Tibial nerve (tissue), 4 donors: ENCODE results near the gene COL4A2.

ENCODE experiments used
- CTCF ChIP-seq, 5 experiments: fragments of 200-600 bp in 3 of 5; fragments of 450-650 bp in 2 of 5; sonication (generic) in 3 of 5; IDR thresholded peaks; one replicate each; pipeline ENCODE4 v1.5.1; 2016 to 2019; ENCODE audit warnings: antibody characterized with exemption in 5 of 5, mild to moderate bottlenecking in 3 of 5, moderate library complexity in 2 of 5
- EP300 ChIP-seq, 2 donors: sonication (generic); formaldehyde crosslinking; IDR thresholded peaks; one replicate each; pipeline ENCODE4 v1.6.1; 2017; ENCODE audit warnings: antibody characterized with exemption in 2 of 2, mild to moderate bottlenecking in 1 of 2
- POLR2A ChIP-seq, 2 donors: fragments of 450-650 bp; IDR thresholded peaks; one replicate each; pipeline ENCODE4 v1.6.1; 2017; ENCODE audit warnings: antibody characterized with exemption in 2 of 2, mild to moderate bottlenecking in 2 of 2, moderate library complexity in 2 of 2

- TF ChIP-seq CTCF (IDR thresholded peaks at IDR 0.05) (no peak), POLR2A (IDR thresholded peaks at IDR 0.05) (no peak), EP300 (IDR thresholded peaks at IDR 0.05) (no peak)
Observed at GRCh38 chr13:110319397-110319773, 12.3 kb downstream of the COL4A2 start.
